Measurements from ENCODE around the gene SLC39A11. TPM values are rescaled to one million over a fixed set of nuclear protein-coding genes. Genes with fewer than 3 reads are reported as not detected.

Gene SLC39A11
- total and polyA plus RNA-seq, 2 of the 13 experiments (the other 11 are each of a cell fraction or from before 2014, with no cell fraction given), result 17.2 to 31.5 TPM

- TF ChIP-seq ZNF446 (CRISPR knock-in tag; IDR thresholded peaks at IDR 0.05), result no peak
- 0 out of 2 replicates have a peak, but pooled peaks have one; percentile 62 for TF ChIP-seq ZNF878 (CRISPR knock-in tag; IDR thresholded peaks at IDR 0.05)
- peak in 1 of 2 experiments; percentile 70; a peak in 1 of 4 replicates for TF ChIP-seq KLF16 (CRISPR knock-in tag; IDR thresholded peaks at IDR 0.05)
- TF ChIP-seq TBL1XR1 (IDR thresholded peaks at IDR 0.05; ENCODE audit: borderline replicate concordance, low read length, partially characterized antibody), result no peak
- 0 out of 2 replicates have a peak, but pooled peaks have one; percentile 55 for TF ChIP-seq MED1 (CRISPR knock-in tag; IDR thresholded peaks at IDR 0.05)
- TF ChIP-seq HNF1B (CRISPR knock-in tag; IDR thresholded peaks at IDR 0.05), result no peak
- no peak for TF ChIP-seq NBN (conservative IDR thresholded peaks at IDR 0.05)
- TF ChIP-seq SMC3 (IDR thresholded peaks at IDR 0.05; ENCODE audit: low read length), result no peak
- no peak for TF ChIP-seq DMAP1 (CRISPR knock-in tag; IDR thresholded peaks at IDR 0.05)
- TF ChIP-seq PHF21A (CRISPR knock-in tag; IDR thresholded peaks at IDR 0.05), result no peak; the same call in 1 of the 2 replicates
- 0 out of 2 replicates have a peak, but pooled peaks have one; percentile 21 for TF ChIP-seq TGIF2 (CRISPR knock-in tag; IDR thresholded peaks at IDR 0.05)
- no peak for TF ChIP-seq REXO4 (CRISPR knock-in tag; IDR thresholded peaks at IDR 0.05; ENCODE audit: borderline replicate concordance)
- TF ChIP-seq FOSL1 (CRISPR knock-in tag; IDR thresholded peaks at IDR 0.05; ENCODE audit: borderline replicate concordance), result peak; percentile 45; the same call in 1 of the 2 replicates
- TF ChIP-seq ZFP91 (CRISPR knock-in tag; IDR thresholded peaks at IDR 0.05; ENCODE audit: borderline replicate concordance), result no peak
- TF ChIP-seq FOXK1 (CRISPR knock-in tag; IDR thresholded peaks at IDR 0.05; ENCODE audit: borderline replicate concordance, low read depth), result peak; percentile 88; the same call in 1 of the 2 replicates
- TF ChIP-seq KDM3A (CRISPR knock-in tag; IDR thresholded peaks at IDR 0.05; ENCODE audit: low read depth), result peak; percentile 19; the same call in 1 of the 2 replicates
- TF ChIP-seq ZNF264 (CRISPR knock-in tag; IDR thresholded peaks at IDR 0.05), result no peak; the same call in 1 of the 2 replicates
- TF ChIP-seq ZNF3 (CRISPR knock-in tag; IDR thresholded peaks at IDR 0.05), result no peak
- no peak for TF ChIP-seq AGO1 (IDR thresholded peaks at IDR 0.05; ENCODE audit: low read depth, low read length, poor library complexity, severe bottlenecking)
- no peak; the same call in 1 of the 2 replicates for TF ChIP-seq ZNF7 (CRISPR knock-in tag; IDR thresholded peaks at IDR 0.05)
- peak; percentile 65; the same call in 1 of the 3 replicates for TF ChIP-seq MXI1 (IDR thresholded peaks at IDR 0.05; ENCODE audit: borderline replicate concordance, low read depth, low read length)
- TF ChIP-seq MAX (IDR thresholded peaks at IDR 0.05), result peak; percentile 83
- TF ChIP-seq CSRNP1 (CRISPR knock-in tag; IDR thresholded peaks at IDR 0.05), result no peak
- peak; percentile 22; the same call in 1 of the 2 replicates for TF ChIP-seq GABPB1 (CRISPR knock-in tag; IDR thresholded peaks at IDR 0.05)
- TF ChIP-seq HNRNPL (IDR thresholded peaks at IDR 0.05; ENCODE audit: low read depth, low read length), result no peak
- TF ChIP-seq KDM4B (CRISPR knock-in tag; IDR thresholded peaks at IDR 0.05), result 0 out of 2 replicates have a peak, but pooled peaks have one; percentile 24
- no peak for TF ChIP-seq AHR (CRISPR knock-in tag; IDR thresholded peaks at IDR 0.05)
Measured at GRCh38 chr17:72822358-72823023, 270.0 kb downstream of the SLC39A11 start (continued).

All from HepG2 (cell line).